IMR-90 (cell line): ENCODE measurements around the gene HTT-AS. TPM values are rescaled to one million over a fixed set of nuclear protein-coding genes. Genes with fewer than 3 reads are reported as not detected.

Experiments
- ATAC-seq: fragments of 200-7000 bp; cut with Tn5 transposase; 2 replicates; pipeline ENCODE4 v1.9.1; 2020; ENCODE audit warnings: low read depth, mild to moderate bottlenecking, moderate library complexity
- BruUV-seq: library from RNA; stranded (reverse); fragments of 400-500 nt; replicated peaks from 2 replicates; lab custom pipeline; 2021; lab: Mats Ljungman, UMichigan
- CTCF ChIA-PET: fragments of 300-600 bp; formaldehyde crosslinking; extraction: SDS; loops from one replicate; lab custom pipeline; 2021; ENCODE audit warnings: antibody characterized with exemption; lab: Yijun Ruan, JAX
- POLR2A ChIA-PET: fragments of 300-600 bp; sonication (Branson Sonifier 250); formaldehyde crosslinking; loops from one replicate; lab custom pipeline; 2022; ENCODE audit warnings: antibody characterized with exemption; ENCODE audit not compliant: unreplicated experiment; lab: Charles Lee
- DNase-seq: peaks from one replicate; pipeline ENCODE4 v3.0.0; 2013
- H2AFZ ChIP-seq: replicated peaks from 2 replicates; pipeline ENCODE3; 2013; ENCODE audit warnings: low read length, mild to moderate bottlenecking; ENCODE audit not compliant: poor library complexity
- H2AK5ac ChIP-seq: 2 replicates; pipeline ENCODE4 v1.6.1; 2013; ENCODE audit warnings: low read depth, low read length, inconsistent platforms
- H2AK9ac ChIP-seq: replicated peaks from 2 replicates; pipeline ENCODE3; 2013; ENCODE audit warnings: mild to moderate bottlenecking, low read depth, low read length, moderate library complexity; ENCODE audit not compliant: poor library complexity
- H2BK120ac ChIP-seq: 2 replicates; pipeline ENCODE4 v1.6.1; 2013; ENCODE audit warnings: low read depth, low read length, inconsistent platforms
- H2BK15ac ChIP-seq: 3 replicates; pipeline ENCODE4 v1.6.1; 2013; ENCODE audit warnings: low read depth, low read length, inconsistent platforms
- H2BK20ac ChIP-seq: 2 replicates; pipeline ENCODE4 v1.6.1; 2013; ENCODE audit warnings: low read depth, mild to moderate bottlenecking, inconsistent platforms, low read length, moderate library complexity
- H2BK5ac ChIP-seq: 2 replicates; pipeline ENCODE4 v1.6.1; 2013; ENCODE audit warnings: mild to moderate bottlenecking, low read depth, low read length, inconsistent platforms; ENCODE audit not compliant: poor library complexity, severe bottlenecking
- H3K14ac ChIP-seq: replicated peaks from 2 replicates; pipeline ENCODE4 v1.6.1; 2013; ENCODE audit warnings: low read depth, low read length, inconsistent platforms
- H3K18ac ChIP-seq: 2 replicates; pipeline ENCODE4 v1.6.1; 2013; ENCODE audit warnings: low read depth, low read length, control low read depth
- H3K23ac ChIP-seq: 2 replicates; pipeline ENCODE4 v1.6.1; 2013; ENCODE audit warnings: low read depth, low read length, inconsistent platforms
- H3K27ac ChIP-seq: 2 replicates; pipeline ENCODE4 v1.5.1; 2013; ENCODE audit warnings: mild to moderate bottlenecking, control low read depth, low read length; ENCODE audit not compliant: insufficient read depth
- H3K27me3 ChIP-seq: 2 replicates; pipeline ENCODE4 v1.6.1; 2013; ENCODE audit warnings: low read length; ENCODE audit not compliant: control insufficient read depth, insufficient read depth
- H3K36me3 ChIP-seq: 2 replicates; pipeline ENCODE4 v1.6.1; 2013; ENCODE audit warnings: low read length, mixed read lengths; ENCODE audit not compliant: control insufficient read depth, insufficient read depth
- H3K4ac ChIP-seq: 2 replicates; pipeline ENCODE4 v1.6.1; 2013; ENCODE audit warnings: low read depth, low read length, inconsistent platforms
- H3K4me1 ChIP-seq: 2 replicates; pipeline ENCODE4 v1.6.1; 2013; ENCODE audit warnings: low read length, mixed read lengths; ENCODE audit not compliant: control insufficient read depth, insufficient read depth
- H3K4me2 ChIP-seq: 2 replicates; pipeline ENCODE4 v1.6.1; 2013; ENCODE audit warnings: low read depth, mild to moderate bottlenecking, control low read depth, low read length, moderate library complexity
- H3K4me3 ChIP-seq: 2 replicates; pipeline ENCODE4 v1.5.1; 2013; ENCODE audit warnings: low read depth, mild to moderate bottlenecking, control low read depth, low read length, moderate library complexity; ENCODE audit not compliant: insufficient read depth
- H3K56ac ChIP-seq: 2 replicates; pipeline ENCODE4 v1.6.1; 2013; ENCODE audit warnings: low read length, inconsistent platforms; ENCODE audit not compliant: insufficient read depth; ENCODE audit errors: extremely low read depth
- H3K79me1 ChIP-seq, 2 experiments: 2 replicates each; pipeline ENCODE4 v1.6.1; 2013; ENCODE audit warnings: low read length in 2 of 2, inconsistent platforms in 1 of 2, low read depth in 1 of 2
- H3K9ac ChIP-seq: 2 replicates; pipeline ENCODE4 v1.6.1; 2013; ENCODE audit warnings: low read depth, low read length, control low read depth
- H3K9me1 ChIP-seq: 2 replicates; pipeline ENCODE4 v1.6.1; 2013; ENCODE audit warnings: low read length, inconsistent platforms; ENCODE audit not compliant: insufficient read depth
- H3K9me3 ChIP-seq: 2 replicates; pipeline ENCODE4 v1.6.1; 2013; ENCODE audit warnings: low read length; ENCODE audit not compliant: control insufficient read depth, insufficient read depth
- H4K20me1 ChIP-seq: 2 replicates; pipeline ENCODE4 v1.6.1; 2013; ENCODE audit warnings: low read length, inconsistent platforms; ENCODE audit not compliant: insufficient read depth
- H4K5ac ChIP-seq: 2 replicates; pipeline ENCODE4 v1.6.1; 2013; ENCODE audit warnings: mild to moderate bottlenecking, low read depth, low read length, control low read depth
- H4K8ac ChIP-seq, 2 experiments: 2 replicates each; pipeline ENCODE4 v1.6.1; 2013; ENCODE audit warnings: low read depth in 2 of 2, low read length in 2 of 2, control low read depth in 1 of 2, inconsistent platforms in 1 of 2
- H4K91ac ChIP-seq: 2 replicates; pipeline ENCODE4 v1.6.1; 2013; ENCODE audit warnings: low read depth, low read length, inconsistent platforms; ENCODE audit not compliant: insufficient read depth
- BHLHE40 ChIP-seq: fragments of 150-350 bp; IDR thresholded peaks from 2 replicates; pipeline ENCODE4 v1.6.1; 2016; ENCODE audit warnings: mild to moderate bottlenecking, low read depth, low read length
- CEBPB ChIP-seq: IDR thresholded peaks from 2 replicates; pipeline ENCODE4 v1.6.1; 2012; ENCODE audit warnings: low read depth, low read length, improper control_type of control experiment
- CHD1 ChIP-seq: IDR thresholded peaks from 2 replicates; pipeline ENCODE4 v1.6.1; 2012; ENCODE audit warnings: low read depth, low read length, improper control_type of control experiment
- FOS ChIP-seq: fragments of 150-350 bp; IDR thresholded peaks from 2 replicates; pipeline ENCODE4 v1.6.1; 2016; ENCODE audit warnings: low read depth, low read length
- MAZ ChIP-seq: IDR thresholded peaks from 2 replicates; pipeline ENCODE4 v1.6.1; 2012; ENCODE audit warnings: low read depth, mild to moderate bottlenecking, low read length, improper control_type of control experiment, moderate library complexity, borderline replicate concordance
- MXI1 ChIP-seq: IDR thresholded peaks from 2 replicates; pipeline ENCODE4 v1.6.1; 2012; ENCODE audit warnings: low read depth, mild to moderate bottlenecking, low read length, moderate library complexity, borderline replicate concordance
- NFE2L2 ChIP-seq: fragments of 150-350 bp; IDR thresholded peaks from 2 replicates; pipeline ENCODE4 v1.6.1; 2016; ENCODE audit warnings: low read depth, mild to moderate bottlenecking, low read length
- POLR2A ChIP-seq: IDR thresholded peaks from 2 replicates; pipeline ENCODE4 v1.6.1; 2012; ENCODE audit warnings: mild to moderate bottlenecking, low read depth, low read length
- RAD21 ChIP-seq: IDR thresholded peaks from 2 replicates; pipeline ENCODE4 v1.6.1; 2012; ENCODE audit warnings: low read length, improper control_type of control experiment
- RCOR1 ChIP-seq: IDR thresholded peaks from 2 replicates; pipeline ENCODE4 v1.6.1; 2012; ENCODE audit warnings: mild to moderate bottlenecking, low read length, improper control_type of control experiment; ENCODE audit not compliant: insufficient replicate concordance
- RFX5 ChIP-seq: IDR thresholded peaks from 2 replicates; pipeline ENCODE4 v1.8.0; 2012; ENCODE audit warnings: low read depth, mild to moderate bottlenecking, low read length, moderate library complexity
- SMC3 ChIP-seq: fragments of 150-350 bp; IDR thresholded peaks from 2 replicates; pipeline ENCODE4 v1.6.1; 2016; ENCODE audit warnings: low read depth, mild to moderate bottlenecking, antibody characterized with exemption, low read length, moderate library complexity
- WGBS, 2 experiments: methylation state at CpG; one replicate each; pipeline versions ENCODE4 v1.1.5 to v1.1.7; 2013; ENCODE audit warnings: missing lambda C conversion rate in 2 of 2; ENCODE audit not compliant: insufficient read length in 1 of 2; ENCODE audit errors: extremely low coverage in 2 of 2; 5-methylcytosine and 5-hydroxymethylcytosine counted together
- dilution Hi-C: fragments of 300-500 bp; cut with HindIII; formaldehyde crosslinking; loops from one replicate; pipeline ENCODE4 v1.14.3; 2018; ENCODE audit warnings: low sequenced_read_pairs; ENCODE audit not compliant: unreplicated experiment
- in situ Hi-C: fragments of 300-500 bp; cut with MboI; formaldehyde crosslinking; loops from 3 replicates; pipeline ENCODE4 v1.14.3; 2019; ENCODE audit warnings: low sequenced_read_pairs, inconsistent platforms, mixed read lengths
- intact Hi-C: fragments of 100-400 bp; cut with micrococcal nuclease; formaldehyde crosslinking; loops from 2 replicates; pipeline ENCODE4 v1.10.0; 2022
- polyA plus RNA-seq, 3 experiments: library from polyadenylated mRNA; depleted of rRNA; stranded (reverse); fragments of >200 nt; gene quantifications; 2 replicates each; pipeline ENCODE4 v1.2.3, GENCODE V29; 2012; ENCODE audit warnings: low replicate concordance in 1 of 3
- total RNA-seq: library from RNA; depleted of rRNA; stranded (reverse); fragments of >200 nt; gene quantifications from 2 replicates; pipeline ENCODE4 v1.2.3, GENCODE V29; 2012
- TF ChIP-seq, protein P1 (sequence below): conservative IDR thresholded peaks from 2 replicates; pipeline ENCODE4 v1.5.1; 2012; ENCODE audit warnings: mild to moderate bottlenecking, low read depth, low read length, improper control_type of control experiment
- TF ChIP-seq, protein P2 (sequence below): fragments of 150-350 bp; IDR thresholded peaks from 2 replicates; pipeline ENCODE4 v1.6.1; 2016; ENCODE audit warnings: low read depth, mild to moderate bottlenecking, low read length, moderate library complexity, borderline replicate concordance
- TF ChIP-seq, protein P3 (sequence below): fragments of 150-350 bp; IDR thresholded peaks from 2 replicates; pipeline ENCODE4 v1.6.1; 2017; ENCODE audit warnings: mild to moderate bottlenecking, antibody characterized with exemption, low read length, low read depth

Gene HTT-AS
- total and polyA plus RNA-seq, 2 of the 4 experiments (the other 2 are of a cell fraction) = not detected

DNA sequence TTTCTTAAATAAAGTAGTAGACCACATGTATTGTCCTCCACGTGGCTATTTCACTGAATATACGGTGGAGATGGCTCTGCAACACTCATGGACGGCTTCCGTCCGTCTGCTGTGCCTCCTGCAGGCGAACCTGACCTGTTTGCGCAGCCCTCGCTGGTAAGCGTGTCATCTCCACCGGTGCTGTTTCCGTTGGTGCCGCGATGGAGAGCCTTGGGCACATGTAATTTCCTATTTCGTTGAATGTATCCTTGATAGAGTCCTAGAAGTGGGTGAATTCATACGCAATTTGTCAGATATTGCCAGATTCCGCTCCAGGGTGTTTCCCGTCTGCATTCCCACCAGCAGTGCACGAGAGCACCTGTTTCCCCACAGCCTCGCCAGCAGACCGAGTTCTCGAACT lies 48.5 kb downstream of the HTT-AS start:
- H4K91ac ChIP-seq = no peak overlapping the region
- H3K27me3 ChIP-seq = peaks cover 33% of the 10 kb centered on the region
- ATAC-seq (no peak), DNase-seq (no peak)
- H2AFZ ChIP-seq = no peak overlapping the region
- no peak for TF ChIP-seq RCOR1
- no peak for TF ChIP-seq RAD21
- no peak for TF ChIP-seq NFE2L2
- TF ChIP-seq, protein P1, sequence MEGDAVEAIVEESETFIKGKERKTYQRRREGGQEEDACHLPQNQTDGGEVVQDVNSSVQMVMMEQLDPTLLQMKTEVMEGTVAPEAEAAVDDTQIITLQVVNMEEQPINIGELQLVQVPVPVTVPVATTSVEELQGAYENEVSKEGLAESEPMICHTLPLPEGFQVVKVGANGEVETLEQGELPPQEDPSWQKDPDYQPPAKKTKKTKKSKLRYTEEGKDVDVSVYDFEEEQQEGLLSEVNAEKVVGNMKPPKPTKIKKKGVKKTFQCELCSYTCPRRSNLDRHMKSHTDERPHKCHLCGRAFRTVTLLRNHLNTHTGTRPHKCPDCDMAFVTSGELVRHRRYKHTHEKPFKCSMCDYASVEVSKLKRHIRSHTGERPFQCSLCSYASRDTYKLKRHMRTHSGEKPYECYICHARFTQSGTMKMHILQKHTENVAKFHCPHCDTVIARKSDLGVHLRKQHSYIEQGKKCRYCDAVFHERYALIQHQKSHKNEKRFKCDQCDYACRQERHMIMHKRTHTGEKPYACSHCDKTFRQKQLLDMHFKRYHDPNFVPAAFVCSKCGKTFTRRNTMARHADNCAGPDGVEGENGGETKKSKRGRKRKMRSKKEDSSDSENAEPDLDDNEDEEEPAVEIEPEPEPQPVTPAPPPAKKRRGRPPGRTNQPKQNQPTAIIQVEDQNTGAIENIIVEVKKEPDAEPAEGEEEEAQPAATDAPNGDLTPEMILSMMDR = no peak
- TF ChIP-seq CHD1 = no peak
- no peak for TF ChIP-seq MAZ
- TF ChIP-seq, protein P2, sequence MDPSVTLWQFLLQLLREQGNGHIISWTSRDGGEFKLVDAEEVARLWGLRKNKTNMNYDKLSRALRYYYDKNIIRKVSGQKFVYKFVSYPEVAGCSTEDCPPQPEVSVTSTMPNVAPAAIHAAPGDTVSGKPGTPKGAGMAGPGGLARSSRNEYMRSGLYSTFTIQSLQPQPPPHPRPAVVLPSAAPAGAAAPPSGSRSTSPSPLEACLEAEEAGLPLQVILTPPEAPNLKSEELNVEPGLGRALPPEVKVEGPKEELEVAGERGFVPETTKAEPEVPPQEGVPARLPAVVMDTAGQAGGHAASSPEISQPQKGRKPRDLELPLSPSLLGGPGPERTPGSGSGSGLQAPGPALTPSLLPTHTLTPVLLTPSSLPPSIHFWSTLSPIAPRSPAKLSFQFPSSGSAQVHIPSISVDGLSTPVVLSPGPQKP = no peak
- no peak for TF ChIP-seq MXI1
- no peak for TF ChIP-seq POLR2A
- no peak for TF ChIP-seq BHLHE40
- no peak for TF ChIP-seq CEBPB
- no peak for TF ChIP-seq FOS
- no peak for TF ChIP-seq RFX5
- TF ChIP-seq SMC3 = no peak
- TF ChIP-seq, protein P3, sequence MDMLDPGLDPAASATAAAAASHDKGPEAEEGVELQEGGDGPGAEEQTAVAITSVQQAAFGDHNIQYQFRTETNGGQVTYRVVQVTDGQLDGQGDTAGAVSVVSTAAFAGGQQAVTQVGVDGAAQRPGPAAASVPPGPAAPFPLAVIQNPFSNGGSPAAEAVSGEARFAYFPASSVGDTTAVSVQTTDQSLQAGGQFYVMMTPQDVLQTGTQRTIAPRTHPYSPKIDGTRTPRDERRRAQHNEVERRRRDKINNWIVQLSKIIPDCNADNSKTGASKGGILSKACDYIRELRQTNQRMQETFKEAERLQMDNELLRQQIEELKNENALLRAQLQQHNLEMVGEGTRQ = no peak
- no peaks in the 10 kb centered on the region for H3K9me1 ChIP-seq
- H3K4ac ChIP-seq = no peak overlapping the region
- no peaks in the 10 kb centered on the region for H4K20me1 ChIP-seq
- dilution Hi-C loops (no loop called here), in situ Hi-C loops (loop anchor here (25.0 kb wide), 1 partner anchor 264 kb away; the partner anchor contains the start of gene TNIP2), intact Hi-C loops (no loop called here)
- H3K4me3 ChIP-seq = no peak overlapping the region
- ChIA-PET POLR2A (no interaction called here), CTCF (no interaction called here)
- 91% methylated on average over 9 of the region's 21 CpGs; no CpG with 5 or more reads in 1 of the 2 experiments for WGBS, 2 experiments
- H3K18ac ChIP-seq = no peak overlapping the region
- H2BK15ac ChIP-seq = no peak overlapping the region
- no peak overlapping the region for H3K23ac ChIP-seq
- BruUV-seq = no TSS peak
- no peak overlapping the region for H2BK20ac ChIP-seq
- no peak overlapping the region for H3K9ac ChIP-seq
- H3K4me2 ChIP-seq = no peak overlapping the region
- H2BK120ac ChIP-seq = no peak overlapping the region
- no peak overlapping the region for H3K14ac ChIP-seq
- no peak overlapping the region for H3K27ac ChIP-seq
- peaks cover 7% of the 10 kb centered on the region for H3K9me3 ChIP-seq
- H4K5ac ChIP-seq = no peak overlapping the region
- H3K56ac ChIP-seq = no peak overlapping the region
- no peak overlapping the region for H4K8ac ChIP-seq
- no peak overlapping the region for H2AK5ac ChIP-seq
- no peaks in the 10 kb centered on the region for H3K79me1 ChIP-seq
- no peaks in the 10 kb centered on the region for H3K4me1 ChIP-seq
- H2BK5ac ChIP-seq = no peak overlapping the region
- no peak overlapping the region for H2AK9ac ChIP-seq
- no peaks in the 10 kb centered on the region for H3K36me3 ChIP-seq
